GM21786 (cell line): ENCODE results near the gene SHISAL2B.
"Not testable (repeated sequence)": the region's sequence is repeated elsewhere in the genome, so short reads cannot be mapped to it uniquely, and the experiment has no call there.

Source experiments
- ATAC-seq: cut with Tn5 transposase; IDR thresholded peaks from one replicate; pipeline ENCODE4 v1.9.1; 2021; ENCODE audit not compliant: unreplicated experiment

SHISAL2B gene

DNA sequence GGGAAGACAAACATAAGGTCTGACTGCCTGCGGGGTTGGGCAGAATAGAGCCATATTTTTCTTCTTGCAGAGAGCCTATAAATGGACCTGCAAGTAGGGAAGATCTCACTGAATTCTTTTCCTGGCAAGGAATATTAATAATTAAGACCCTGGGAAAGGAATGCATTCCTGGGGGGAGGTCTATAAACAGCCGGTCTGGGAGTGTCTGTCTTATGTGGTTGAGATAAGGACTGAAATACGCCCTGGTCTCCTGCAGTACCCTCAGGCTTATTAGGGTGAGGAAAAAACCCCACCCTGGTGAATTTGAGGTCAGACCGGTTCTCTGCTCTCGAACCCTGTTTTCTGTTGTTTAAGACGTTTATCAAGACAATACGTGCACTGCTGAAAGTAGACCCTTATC is 6.1 kb downstream of the SHISAL2B start:
- not testable (repeated sequence) for ATAC-seq

DNA sequence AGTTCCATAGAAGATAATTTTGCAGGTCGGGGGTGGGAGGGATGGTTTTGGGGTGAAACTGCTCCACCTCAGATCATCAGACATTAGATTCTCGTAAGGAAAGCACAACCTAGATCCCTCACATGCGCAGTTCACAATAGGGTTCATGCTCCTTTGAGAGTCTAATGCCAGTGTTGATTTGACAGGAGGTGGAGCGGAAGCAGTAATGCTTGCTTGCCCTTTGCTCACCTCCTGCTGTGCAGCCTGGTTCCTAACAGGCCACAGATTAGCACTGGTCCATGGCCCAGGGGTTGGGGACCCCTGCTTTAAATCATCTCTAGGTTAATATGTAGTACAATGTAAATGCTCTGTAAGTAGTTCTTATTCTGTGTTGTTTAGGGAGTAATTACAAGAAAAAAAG is 10.5 kb downstream of the SHISAL2B start:
- no peak for ATAC-seq

DNA sequence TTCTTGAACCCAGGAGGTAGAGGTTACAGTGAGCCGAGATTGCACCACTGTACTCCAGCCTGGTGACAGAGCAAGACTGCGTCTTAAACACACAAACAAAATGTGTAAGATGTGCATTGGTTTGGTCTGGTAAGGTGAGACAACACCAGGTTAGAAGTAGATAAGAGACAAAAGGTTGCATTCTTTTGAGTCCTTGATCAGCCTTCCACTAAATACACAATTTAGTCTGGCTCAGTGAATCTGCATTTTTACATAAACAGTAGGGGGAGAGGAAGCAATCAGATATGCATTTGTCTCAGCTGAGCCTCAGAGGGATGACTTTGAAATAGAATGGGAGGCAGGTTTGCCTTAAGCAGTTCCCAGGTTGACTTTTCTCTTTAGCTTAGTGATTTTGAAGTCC is 15.8 kb downstream of the SHISAL2B start:
- not testable (repeated sequence) for ATAC-seq

DNA sequence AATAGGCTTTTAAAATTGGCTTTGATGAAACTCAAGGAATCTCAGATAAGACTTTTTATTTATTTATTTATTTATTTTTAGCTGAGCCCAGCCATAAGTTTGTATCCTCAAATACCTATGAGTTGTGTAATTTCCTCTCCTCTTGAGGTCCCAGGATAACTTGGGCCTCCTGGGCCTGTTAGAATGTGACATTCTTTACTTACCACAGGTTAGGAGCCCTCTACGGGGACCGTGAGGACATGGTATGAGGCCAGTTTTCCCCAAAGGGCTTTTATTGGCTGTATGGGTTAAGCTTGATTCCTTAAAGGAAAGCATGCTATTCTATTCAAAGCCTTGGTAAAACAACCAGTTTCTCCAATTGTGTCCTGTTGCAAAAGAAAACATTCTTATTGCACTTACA is 16.9 kb downstream of the SHISAL2B start:
- ATAC-seq, result no peak

DNA sequence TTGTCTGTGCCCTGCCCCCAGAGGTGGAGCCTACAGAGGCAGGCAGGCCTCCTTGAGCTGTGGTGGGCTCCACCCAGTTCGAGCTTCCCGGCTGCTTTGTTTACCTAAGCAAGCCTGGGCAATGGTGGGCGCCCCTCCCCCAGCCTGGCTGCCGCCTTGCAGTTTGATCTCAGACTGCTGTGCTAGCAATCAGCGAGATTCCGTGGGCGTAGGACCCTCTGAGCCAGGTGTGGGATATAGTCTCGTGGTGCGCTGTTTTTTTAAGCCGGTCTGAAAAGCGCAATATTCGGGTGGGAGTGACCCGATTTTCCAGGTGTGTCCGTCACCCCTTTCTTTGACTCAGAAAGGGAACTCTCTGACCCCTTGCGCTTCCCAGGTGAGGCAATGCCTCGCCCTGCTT is 24.2 kb downstream of the SHISAL2B start:
- not testable (repeated sequence) for ATAC-seq

DNA sequence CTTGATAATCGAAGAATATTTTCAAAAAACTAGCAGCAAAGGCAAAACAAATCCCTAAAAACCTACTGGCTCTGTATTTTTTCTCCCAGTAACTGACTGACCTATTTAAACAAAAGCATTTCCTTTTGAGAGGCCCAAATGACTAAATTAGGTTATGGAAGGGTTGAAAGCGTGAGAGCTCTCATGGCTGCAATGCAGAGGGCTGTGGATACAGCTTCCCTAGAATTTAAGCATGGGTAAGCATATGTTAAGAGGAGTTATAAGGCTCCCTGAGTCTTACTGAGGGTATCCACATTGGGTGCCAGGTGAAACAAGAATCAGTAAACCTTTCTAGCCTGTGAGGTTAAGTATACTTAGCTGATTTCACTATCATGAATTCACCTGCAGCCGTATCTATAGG is 32.3 kb downstream of the SHISAL2B start:
- ATAC-seq, result no peak

DNA sequence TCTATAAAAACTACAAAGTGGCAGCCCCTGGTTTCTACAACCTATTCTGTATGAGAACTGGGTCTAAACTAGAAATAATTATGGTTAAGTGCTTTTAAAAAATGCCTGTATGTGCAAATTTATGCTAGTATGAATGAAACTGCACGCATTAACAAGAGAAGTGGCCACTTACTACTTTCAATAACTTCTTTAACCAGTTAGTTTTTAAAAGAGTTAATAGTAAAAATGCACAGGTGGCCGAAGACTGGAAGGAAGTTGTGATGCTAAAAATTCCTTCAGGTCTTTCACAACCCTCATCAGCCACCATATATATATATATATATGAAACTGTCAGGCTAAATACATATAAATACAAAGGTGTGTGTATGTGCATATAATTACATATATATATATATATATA is 36.8 kb downstream of the SHISAL2B start:
- ATAC-seq, result no peak

DNA sequence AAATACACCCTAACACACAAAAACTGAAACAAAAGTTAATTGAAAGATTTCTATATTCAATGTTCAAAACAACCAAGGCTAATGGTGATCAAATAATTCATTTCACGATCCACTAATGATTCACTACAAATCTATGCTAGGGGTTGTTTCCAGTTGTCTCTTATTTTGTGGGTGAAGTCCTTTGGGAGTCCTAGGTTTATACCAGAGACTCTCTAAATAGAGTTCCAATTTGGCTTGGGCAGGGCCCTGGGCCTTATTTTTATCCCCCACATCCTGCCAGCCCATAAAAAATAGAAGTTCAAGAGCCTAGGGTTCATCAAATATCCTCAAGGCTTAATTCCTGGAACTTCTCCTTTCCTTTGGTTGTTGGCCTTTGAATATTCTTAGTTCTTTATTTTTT is 52.1 kb downstream of the SHISAL2B start:
- ATAC-seq, result no peak

DNA sequence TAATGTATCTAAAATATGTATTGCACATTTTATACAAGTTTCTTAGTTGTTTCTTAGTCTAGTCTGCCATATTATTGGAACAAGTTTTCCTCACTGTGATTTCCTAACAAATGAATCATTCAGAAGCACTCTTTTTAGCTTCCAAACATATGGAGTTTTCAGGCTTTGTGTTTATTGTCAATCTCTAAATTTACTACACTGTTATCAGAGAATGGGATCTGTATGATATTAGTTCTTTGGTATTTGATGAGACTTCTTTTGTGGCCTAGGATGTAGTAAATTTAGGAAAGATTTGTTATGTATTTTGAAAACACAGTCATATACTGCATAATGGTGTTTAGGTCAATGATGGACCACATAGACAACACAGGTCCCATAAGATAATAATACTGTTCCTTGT is 52.5 kb downstream of the SHISAL2B start:
- no peak for ATAC-seq

DNA sequence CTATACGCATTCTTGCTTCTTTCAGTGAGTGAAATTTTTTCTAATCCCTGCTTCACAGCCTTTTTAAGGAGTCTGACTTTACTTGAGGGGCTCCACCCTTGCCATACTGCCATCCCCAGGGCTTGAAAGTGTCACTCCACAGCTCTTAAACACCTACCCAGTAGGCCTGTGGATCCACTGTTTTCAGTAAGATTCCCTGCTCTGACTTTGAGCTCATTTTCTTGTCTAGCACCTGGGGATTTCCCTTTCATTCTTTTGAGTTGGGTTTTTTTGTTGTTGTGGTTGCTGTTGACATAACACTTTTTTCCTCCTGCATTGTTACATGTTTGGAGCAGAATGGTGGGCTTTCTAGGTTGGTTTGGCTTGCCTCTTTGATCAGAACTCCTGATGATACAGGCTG is 54.6 kb downstream of the SHISAL2B start:
- ATAC-seq, result no peak

DNA sequence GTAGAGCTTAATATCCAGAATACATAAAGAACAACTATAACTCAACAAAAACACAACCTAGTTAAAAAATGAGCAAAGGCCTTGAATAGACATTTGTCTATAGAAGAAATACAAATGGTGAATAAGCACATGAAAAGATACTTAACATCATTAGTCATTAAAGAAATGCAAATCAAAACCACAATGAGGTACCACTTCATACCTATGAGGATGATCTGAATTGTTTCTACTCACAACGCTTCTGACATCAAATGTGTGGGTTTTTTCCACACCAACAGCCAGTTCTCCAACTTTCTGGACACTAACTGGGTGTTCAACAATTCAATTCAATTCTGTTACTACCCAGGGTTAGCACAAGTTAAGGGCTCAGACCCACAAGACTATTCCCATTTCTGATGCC is 56.1 kb downstream of the SHISAL2B start:
- no peak for ATAC-seq

DNA sequence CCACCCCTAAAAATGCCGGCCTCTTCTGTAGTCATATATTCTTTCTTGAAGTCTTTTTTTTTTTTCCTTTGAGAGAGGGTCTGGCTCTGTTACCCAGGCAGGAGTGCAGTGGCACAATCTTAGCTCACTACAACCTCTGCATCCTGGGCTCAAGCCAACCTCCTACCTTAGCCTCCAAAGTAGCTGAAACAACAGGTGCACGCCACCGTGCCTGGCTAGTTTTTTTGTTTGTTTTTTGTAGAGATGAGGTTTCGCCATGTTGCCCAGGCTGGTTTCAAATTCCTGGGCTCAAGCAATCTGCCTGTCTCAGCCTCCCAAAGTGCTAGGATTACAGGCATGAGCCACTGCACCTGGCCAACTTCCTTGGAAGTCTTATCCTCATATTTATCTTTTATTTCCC is 59.1 kb downstream of the SHISAL2B start:
- no peak for ATAC-seq

DNA sequence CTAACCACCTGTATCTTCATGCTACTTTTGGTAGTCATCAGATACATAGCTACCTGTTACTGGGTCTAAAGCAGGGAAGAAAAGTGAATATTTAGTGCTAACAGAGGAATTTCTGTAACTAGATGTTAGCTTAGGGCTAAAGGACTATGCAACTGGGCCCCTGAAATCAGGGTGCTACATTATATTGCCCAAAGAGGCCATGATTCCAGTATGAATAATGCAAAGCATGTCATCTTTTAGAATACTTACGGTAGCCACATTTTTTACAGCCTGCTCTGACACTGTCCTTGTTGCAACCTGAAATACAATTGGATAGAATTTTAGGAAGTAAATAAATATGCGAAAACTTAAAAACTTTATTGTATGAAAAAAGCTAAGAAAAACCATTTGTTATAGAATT is 63.8 kb downstream of the SHISAL2B start:
- no peak for ATAC-seq

DNA sequence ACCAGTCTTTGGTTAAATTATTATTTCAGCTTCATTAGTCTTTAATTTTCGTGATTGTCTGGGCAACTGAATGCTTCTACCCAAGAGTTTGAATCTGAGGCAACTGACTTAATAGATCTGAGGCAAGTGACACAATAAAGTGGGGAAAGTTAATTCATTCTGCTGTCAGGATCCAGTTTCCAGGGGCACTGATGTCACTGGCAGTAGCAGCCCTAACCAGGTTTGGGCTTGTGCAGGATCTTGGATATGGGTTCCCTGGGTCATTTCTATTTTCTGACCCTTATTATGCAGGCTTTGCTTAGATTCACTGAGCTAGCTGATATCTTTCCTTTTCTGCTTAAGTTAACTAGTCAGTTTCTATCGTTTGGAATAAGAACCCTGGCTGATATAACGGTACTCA is 68.6 kb downstream of the SHISAL2B start:
- ATAC-seq, result no peak

DNA sequence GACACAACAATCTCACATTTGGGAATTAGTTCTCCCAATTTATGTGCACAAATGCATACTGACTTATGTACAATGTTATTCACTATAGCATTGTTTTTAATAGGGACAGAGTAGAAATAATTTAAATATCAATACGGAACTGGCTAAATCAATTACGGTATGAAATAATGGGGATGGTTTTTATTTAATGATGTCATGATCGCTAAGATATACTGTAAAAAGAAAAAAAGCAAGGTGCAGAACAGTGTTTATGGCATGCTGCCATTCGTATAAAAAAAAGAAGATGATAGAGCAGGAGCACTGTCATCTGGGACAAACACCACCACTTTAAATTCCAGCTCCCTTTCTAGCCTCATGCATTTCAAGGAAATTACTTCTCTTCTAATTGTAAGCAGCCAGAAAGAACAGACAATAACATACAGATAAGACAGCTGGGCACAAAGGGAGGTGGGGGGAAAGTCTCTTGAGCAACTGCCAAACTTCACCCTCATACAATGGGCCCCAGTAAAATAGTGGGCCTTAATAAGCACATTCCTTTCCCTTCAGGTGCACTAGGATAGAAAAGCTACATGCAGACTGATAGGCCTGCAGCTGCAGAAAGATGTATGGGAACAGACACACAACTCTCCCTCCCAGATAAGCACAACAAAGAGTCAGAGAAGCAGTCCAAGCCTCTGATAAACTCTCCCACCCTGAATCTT is 69.8 kb downstream of the SHISAL2B start:
- no peak for ATAC-seq

DNA sequence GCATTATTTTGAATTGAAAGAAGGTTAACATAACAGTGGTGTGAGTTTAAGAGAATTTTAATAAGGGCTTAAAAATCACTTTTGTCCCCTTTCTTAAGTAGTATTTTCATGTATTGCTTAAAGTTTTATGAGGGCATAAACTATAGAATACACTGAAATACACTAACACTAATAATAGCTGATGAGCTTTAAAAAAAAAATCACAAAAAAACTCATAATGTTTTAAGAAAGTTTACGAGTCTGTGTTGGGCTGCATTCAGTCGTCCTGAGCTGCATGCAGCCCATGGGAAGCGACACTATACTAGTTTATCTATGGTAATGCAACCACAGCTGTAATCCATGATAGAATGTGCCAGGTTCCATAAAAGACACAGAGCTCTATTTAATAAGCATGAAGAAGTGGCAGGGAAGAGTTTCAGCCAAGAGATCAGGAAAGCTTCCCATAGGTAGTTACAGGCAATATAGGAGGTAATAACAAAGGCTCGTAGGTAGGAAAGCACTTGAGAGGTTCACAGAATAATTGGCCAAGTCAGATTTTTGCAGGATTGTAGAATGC is 73.7 kb downstream of the SHISAL2B start:
- no peak for ATAC-seq

DNA sequence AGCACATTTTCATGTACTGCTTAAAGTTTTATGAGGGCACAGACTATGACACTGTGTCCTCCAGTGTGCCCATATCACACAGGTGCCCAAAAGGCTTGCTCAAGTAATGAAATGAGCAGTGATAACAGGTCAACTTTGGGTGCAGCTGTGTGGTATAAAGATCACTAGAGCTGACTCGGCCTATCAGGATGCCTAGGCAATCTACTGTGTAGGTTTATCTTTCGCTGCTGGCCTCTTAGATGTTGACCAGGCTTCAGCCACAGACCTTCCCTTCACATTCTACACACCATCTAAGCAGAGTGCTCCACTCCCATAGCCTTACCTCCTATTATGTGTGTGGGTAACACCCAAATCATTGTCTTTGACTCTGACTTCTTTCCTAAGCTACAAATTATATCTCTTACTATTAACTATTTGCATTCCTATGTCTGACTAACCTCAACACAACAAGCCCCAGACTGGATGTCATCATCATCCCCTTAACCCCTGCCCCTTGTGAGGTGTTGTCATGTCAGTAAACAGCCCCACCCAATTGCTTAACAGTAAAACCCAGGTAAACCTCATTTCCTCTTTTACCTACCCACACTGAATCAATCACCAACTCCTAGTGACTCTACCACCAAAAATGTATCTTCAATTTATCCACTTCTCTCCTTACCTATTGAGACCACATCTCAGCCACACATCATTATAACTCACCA is 75.7 kb downstream of the SHISAL2B start:
- no peak for ATAC-seq

DNA sequence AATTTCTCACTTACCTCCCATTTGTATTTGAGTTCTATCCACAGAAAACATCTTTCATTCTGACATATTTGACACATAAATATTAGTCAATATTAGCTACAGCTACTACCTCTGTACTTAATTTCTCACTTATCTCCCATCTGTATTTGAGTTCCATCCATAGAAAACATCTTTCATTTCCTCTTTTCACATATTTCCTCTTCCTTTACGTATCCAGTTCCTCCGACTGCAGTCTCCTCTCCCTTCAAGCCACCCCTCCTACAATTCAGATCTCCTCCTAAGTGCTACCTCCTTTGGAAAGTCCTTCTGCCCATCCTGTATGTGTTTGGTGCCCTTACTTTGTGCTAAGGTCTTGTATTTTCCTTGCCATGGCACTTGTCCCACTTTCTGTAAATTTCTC is 76.6 kb downstream of the SHISAL2B start:
- no peak for ATAC-seq
